ENCODE data around the gene KAZN. TPM values are rescaled to one million over a fixed set of nuclear protein-coding genes. Genes with fewer than 3 reads are reported as not detected.

KAZN gene
- total RNA-seq, 2 donors from 2014 or later, result 9.8 to 12.2 TPM

GRCh38 chr1:14795589-14795988, 197.1 kb downstream of the KAZN start:
- intact Hi-C loops (cut with DNase I), result no loop called here

GRCh38 chr1:14800014-14800413, 201.5 kb downstream of the KAZN start:
- intact Hi-C loops (cut with DNase I), result no loop called here
- H3K4me1 ChIP-seq, result no peaks in the 10 kb centered on the region
- no peak overlapping the region for H3K9ac ChIP-seq (ENCODE audit: low read depth in 2 of 2, low read length in 2 of 2)
- H3K36me3 ChIP-seq, result no peaks in the 10 kb centered on the region
- no peak overlapping the region for H3K4me3 ChIP-seq
- TF ChIP-seq, protein P1, sequence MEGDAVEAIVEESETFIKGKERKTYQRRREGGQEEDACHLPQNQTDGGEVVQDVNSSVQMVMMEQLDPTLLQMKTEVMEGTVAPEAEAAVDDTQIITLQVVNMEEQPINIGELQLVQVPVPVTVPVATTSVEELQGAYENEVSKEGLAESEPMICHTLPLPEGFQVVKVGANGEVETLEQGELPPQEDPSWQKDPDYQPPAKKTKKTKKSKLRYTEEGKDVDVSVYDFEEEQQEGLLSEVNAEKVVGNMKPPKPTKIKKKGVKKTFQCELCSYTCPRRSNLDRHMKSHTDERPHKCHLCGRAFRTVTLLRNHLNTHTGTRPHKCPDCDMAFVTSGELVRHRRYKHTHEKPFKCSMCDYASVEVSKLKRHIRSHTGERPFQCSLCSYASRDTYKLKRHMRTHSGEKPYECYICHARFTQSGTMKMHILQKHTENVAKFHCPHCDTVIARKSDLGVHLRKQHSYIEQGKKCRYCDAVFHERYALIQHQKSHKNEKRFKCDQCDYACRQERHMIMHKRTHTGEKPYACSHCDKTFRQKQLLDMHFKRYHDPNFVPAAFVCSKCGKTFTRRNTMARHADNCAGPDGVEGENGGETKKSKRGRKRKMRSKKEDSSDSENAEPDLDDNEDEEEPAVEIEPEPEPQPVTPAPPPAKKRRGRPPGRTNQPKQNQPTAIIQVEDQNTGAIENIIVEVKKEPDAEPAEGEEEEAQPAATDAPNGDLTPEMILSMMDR (IDR thresholded peaks at IDR 0.05), result no peak
- no peak for DNase-seq
- no peaks in the 10 kb centered on the region for H3K27me3 ChIP-seq
- H3K9me3 ChIP-seq, result no peaks in the 10 kb centered on the region
- H3K27ac ChIP-seq, result no peak overlapping the region

More at GRCh38 chr1:14795589-14795988, 197.1 kb downstream of the KAZN start:
- no peak overlapping the region for H3K27ac ChIP-seq
- H3K9ac ChIP-seq (ENCODE audit: low read depth in 2 of 2, low read length in 2 of 2), result no peak overlapping the region
- no peaks in the 10 kb centered on the region for H3K36me3 ChIP-seq
- no peaks in the 10 kb centered on the region for H3K4me1 ChIP-seq
- TF ChIP-seq, protein P1 (IDR thresholded peaks at IDR 0.05), result no peak
- H3K27me3 ChIP-seq, result no peaks in the 10 kb centered on the region
- H3K4me3 ChIP-seq, result no peak overlapping the region
- DNase-seq, result no peak
- H3K9me3 ChIP-seq, result no peaks in the 10 kb centered on the region

- Histone ChIP-seq H3K27ac (no peak overlapping the region), H3K9ac (ENCODE audit: low read depth in 2 of 2, low read length in 2 of 2) (no peak overlapping the region), H3K9me3 (no peaks in the 10 kb centered on the region), H3K4me3 (no peak overlapping the region), H3K36me3 (no peaks in the 10 kb centered on the region), H3K4me1 (no peaks in the 10 kb centered on the region), H3K27me3 (no peaks in the 10 kb centered on the region)
- no peak for DNase-seq
- TF ChIP-seq, protein P1 (IDR thresholded peaks at IDR 0.05), result no peak
- intact Hi-C loops (cut with DNase I), result no loop called here
Measured at GRCh38 chr1:14800500-14801076, 202.1 kb downstream of the KAZN start.

GRCh38 chr1:14803002-14803789, 204.7 kb downstream of the KAZN start:
- no peaks in the 10 kb centered on the region for H3K36me3 ChIP-seq
- no peaks in the 10 kb centered on the region for H3K9me3 ChIP-seq
- H3K4me3 ChIP-seq, result no peak overlapping the region
- DNase-seq, result no peak
- TF ChIP-seq, protein P1 (IDR thresholded peaks at IDR 0.05), result no peak
- no peak overlapping the region for H3K9ac ChIP-seq (ENCODE audit: low read depth in 2 of 2, low read length in 2 of 2)
- H3K27me3 ChIP-seq, result no peaks in the 10 kb centered on the region
- H3K4me1 ChIP-seq, result no peaks in the 10 kb centered on the region
- H3K27ac ChIP-seq, result no peak overlapping the region
- intact Hi-C loops (cut with DNase I), result no loop called here

DNA sequence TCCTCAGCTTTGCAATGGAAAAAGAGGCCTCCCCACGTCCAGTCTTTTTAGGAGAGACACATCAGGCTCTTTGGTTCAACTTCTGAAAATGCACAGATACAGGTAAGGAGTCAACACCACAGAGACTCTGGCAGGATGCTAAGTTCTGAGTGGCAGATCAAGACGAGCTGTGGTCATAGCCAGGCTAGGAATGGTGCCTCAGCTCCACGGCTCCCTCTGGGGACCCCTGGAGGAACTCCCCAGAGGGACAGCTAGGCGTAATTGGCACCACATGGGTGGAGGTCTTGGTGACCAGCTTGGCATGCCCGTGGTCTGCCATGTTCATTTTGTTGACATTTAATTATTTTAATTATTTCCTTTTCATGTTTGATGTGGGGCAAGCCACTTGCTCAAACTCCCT, 206.1 kb downstream of the KAZN start:
- TF ChIP-seq, protein P1 (IDR thresholded peaks at IDR 0.05), result no peak
- no peaks in the 10 kb centered on the region for H3K27me3 ChIP-seq
- H3K36me3 ChIP-seq, result no peaks in the 10 kb centered on the region
- no peak overlapping the region for H3K4me3 ChIP-seq
- no peak overlapping the region for H3K27ac ChIP-seq
- no peaks in the 10 kb centered on the region for H3K4me1 ChIP-seq
- no peak for DNase-seq
- intact Hi-C loops (cut with DNase I), result no loop called here
- H3K9me3 ChIP-seq, result no peaks in the 10 kb centered on the region
- H3K9ac ChIP-seq (ENCODE audit: low read depth in 2 of 2, low read length in 2 of 2), result no peak overlapping the region

All from colonic mucosa (tissue), 4 donors.